GM23248 (cell line): ENCODE results near the gene CYP11A1.

Experiments used
- EZH2 ChIP-seq: fragments of 200-600 bp; sonication (generic); IDR thresholded peaks from 2 replicates; pipeline ENCODE4 v1.6.1; 2018; ENCODE audit warnings: antibody characterized with exemption, mild to moderate bottlenecking; ENCODE audit not compliant: insufficient read depth, poor library complexity, severe bottlenecking
- EZH2phosphoT487 ChIP-seq: fragments of 200-600 bp; sonication (generic); IDR thresholded peaks from 2 replicates; pipeline ENCODE4 v1.6.1; 2018; ENCODE audit warnings: antibody characterized with exemption, moderate library complexity, mild to moderate bottlenecking, low read depth; ENCODE audit not compliant: insufficient read depth

- TF ChIP-seq EZH2 (no peak), EZH2phosphoT487 (no peak)
Measured at GRCh38 chr15:74389241-74390048, 22.0 kb upstream of the CYP11A1 start.
